SK-N-SH treated with all-trans-retinoic acid at 6 μM for 48 hours (cell line): ENCODE measurements around the gene PTPRG.

Experiments used
- ATAC-seq: fragments of 200-7000 bp; cut with Tn5 transposase; 3 replicates; pipeline ENCODE4 v1.9.1; 2020; ENCODE audit warnings: mild to moderate bottlenecking, moderate library complexity
- ARNTL ChIP-seq: fragments of 450-650 bp; formaldehyde crosslinking; IDR thresholded peaks from 2 replicates; pipeline ENCODE4 v1.5.0; 2020; ENCODE audit warnings: low read depth, mild to moderate bottlenecking, moderate library complexity, borderline replicate concordance
- BACH2 ChIP-seq: fragments of 250-450 bp; sonication (Bioruptor Pico); IDR thresholded peaks from 2 replicates; pipeline ENCODE4 v1.9.0; 2021; ENCODE audit warnings: mild to moderate bottlenecking, borderline replicate concordance
- CSDC2 ChIP-seq: fragments of 250-450 bp; sonication (Bioruptor Pico); IDR thresholded peaks from 2 replicates; pipeline ENCODE4 v1.5.0; 2020; ENCODE audit warnings: mild to moderate bottlenecking, moderate library complexity
- ESRRG ChIP-seq: fragments of 250-450 bp; sonication (Bioruptor Pico); IDR thresholded peaks from 2 replicates; pipeline ENCODE4 v1.6.1; 2021; ENCODE audit warnings: mild to moderate bottlenecking
- GLIS3 ChIP-seq: fragments of 250-450 bp; sonication (Bioruptor Pico); IDR thresholded peaks from 2 replicates; pipeline ENCODE4 v1.5.0; 2020; ENCODE audit warnings: mild to moderate bottlenecking, moderate library complexity
- ISL1 ChIP-seq: fragments of 250-450 bp; sonication (Bioruptor Pico); IDR thresholded peaks from 2 replicates; pipeline ENCODE4 v2.1.2; 2022; ENCODE audit warnings: mild to moderate bottlenecking, moderate library complexity
- OSR1 ChIP-seq: fragments of 250-450 bp; sonication (Bioruptor Pico); IDR thresholded peaks from 2 replicates; pipeline ENCODE4 v1.8.0; 2022; ENCODE audit warnings: moderate library complexity, mild to moderate bottlenecking, inconsistent platforms
- PPARA ChIP-seq: fragments of 250-450 bp; sonication (Bioruptor Pico); IDR thresholded peaks from 2 replicates; pipeline ENCODE4 v1.5.0; 2020; ENCODE audit warnings: mild to moderate bottlenecking, borderline replicate concordance
- RARB ChIP-seq: fragments of 250-450 bp; sonication (Bioruptor Pico); IDR thresholded peaks from 2 replicates; pipeline ENCODE4 v1.8.0; 2021; ENCODE audit warnings: mild to moderate bottlenecking, moderate library complexity
- SNAI2 ChIP-seq: fragments of 250-450 bp; sonication (Bioruptor Pico); IDR thresholded peaks from 2 replicates; pipeline ENCODE4 v1.5.0; 2020; ENCODE audit warnings: mild to moderate bottlenecking, moderate library complexity
- TCF4 ChIP-seq: fragments of 250-450 bp; sonication (Bioruptor Pico); IDR thresholded peaks from 2 replicates; pipeline ENCODE4 v1.8.0; 2021; ENCODE audit warnings: mild to moderate bottlenecking, moderate library complexity, borderline replicate concordance
- TOX ChIP-seq: fragments of 250-450 bp; sonication (Bioruptor Pico); IDR thresholded peaks from 2 replicates; pipeline ENCODE4 v1.8.0; 2021; ENCODE audit warnings: mild to moderate bottlenecking, moderate library complexity, borderline replicate concordance
- ZC3H10 ChIP-seq: fragments of 250-450 bp; sonication (Bioruptor Pico); IDR thresholded peaks from 2 replicates; pipeline ENCODE4 v1.5.1; 2021; ENCODE audit warnings: mild to moderate bottlenecking, moderate library complexity
- ZFP3 ChIP-seq: fragments of 250-450 bp; sonication (Bioruptor Pico); IDR thresholded peaks from 2 replicates; pipeline ENCODE4 v1.5.0; 2020; ENCODE audit warnings: mild to moderate bottlenecking, moderate library complexity
- ZNF565 ChIP-seq: fragments of 450-650 bp; formaldehyde crosslinking; conservative IDR thresholded peaks from 2 replicates; pipeline ENCODE4 v1.5.0; 2020; ENCODE audit warnings: low read depth, mild to moderate bottlenecking, moderate library complexity
- ZNF70 ChIP-seq: fragments of 450-650 bp; formaldehyde crosslinking; IDR thresholded peaks from 2 replicates; pipeline ENCODE4 v1.5.0; 2020; ENCODE audit warnings: mild to moderate bottlenecking, moderate library complexity
- ZNF8 ChIP-seq: fragments of 450-650 bp; formaldehyde crosslinking; IDR thresholded peaks from 2 replicates; pipeline ENCODE4 v1.5.0; 2020; ENCODE audit warnings: mild to moderate bottlenecking, moderate library complexity
- TF ChIP-seq, protein P1 (sequence below): fragments of 250-450 bp; sonication (Bioruptor Pico); IDR thresholded peaks from 2 replicates; pipeline ENCODE4 v1.8.0; 2020; ENCODE audit warnings: mild to moderate bottlenecking, moderate library complexity, borderline replicate concordance
- TF ChIP-seq, protein P2 (sequence below): fragments of 250-450 bp; sonication (Bioruptor Pico); IDR thresholded peaks from 2 replicates; pipeline ENCODE4 v1.5.0; 2020; ENCODE audit warnings: mild to moderate bottlenecking, moderate library complexity
- TF ChIP-seq, protein P3 (sequence below): fragments of 250-450 bp; sonication (Bioruptor Pico); IDR thresholded peaks from 2 replicates; pipeline ENCODE4 v1.5.1; 2021; ENCODE audit warnings: mild to moderate bottlenecking, moderate library complexity
- TF ChIP-seq, protein P4 (sequence below): fragments of 250-450 bp; sonication (Bioruptor Pico); IDR thresholded peaks from 2 replicates; pipeline ENCODE4 v1.5.1; 2020; ENCODE audit warnings: low read depth, mild to moderate bottlenecking, moderate library complexity
- TF ChIP-seq, protein P5 (sequence below): fragments of 250-450 bp; sonication (Bioruptor Pico); IDR thresholded peaks from 2 replicates; pipeline ENCODE4 v1.8.0; 2021; ENCODE audit warnings: low read depth, mild to moderate bottlenecking, moderate library complexity, borderline replicate concordance

The PTPRG gene

DNA sequence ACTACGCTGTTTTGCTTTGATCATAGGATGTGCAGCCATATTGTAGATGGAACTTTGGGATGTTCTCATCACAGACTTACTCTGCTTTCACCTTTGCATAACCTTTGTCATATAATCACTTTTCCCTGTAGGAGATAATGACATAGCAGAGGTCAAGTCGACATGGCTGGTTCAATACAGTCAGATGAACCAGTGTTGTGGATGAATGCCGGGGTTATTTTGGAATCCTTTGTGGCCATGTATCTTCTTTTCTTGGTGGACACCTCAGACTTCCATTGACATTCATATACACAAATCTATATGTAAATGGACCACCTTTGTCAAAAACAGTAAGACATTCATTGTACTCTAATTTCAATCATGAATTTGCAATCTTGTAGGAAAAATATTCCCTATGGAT, 180.2 kb downstream of the PTPRG start:
- TF ChIP-seq, protein P1, sequence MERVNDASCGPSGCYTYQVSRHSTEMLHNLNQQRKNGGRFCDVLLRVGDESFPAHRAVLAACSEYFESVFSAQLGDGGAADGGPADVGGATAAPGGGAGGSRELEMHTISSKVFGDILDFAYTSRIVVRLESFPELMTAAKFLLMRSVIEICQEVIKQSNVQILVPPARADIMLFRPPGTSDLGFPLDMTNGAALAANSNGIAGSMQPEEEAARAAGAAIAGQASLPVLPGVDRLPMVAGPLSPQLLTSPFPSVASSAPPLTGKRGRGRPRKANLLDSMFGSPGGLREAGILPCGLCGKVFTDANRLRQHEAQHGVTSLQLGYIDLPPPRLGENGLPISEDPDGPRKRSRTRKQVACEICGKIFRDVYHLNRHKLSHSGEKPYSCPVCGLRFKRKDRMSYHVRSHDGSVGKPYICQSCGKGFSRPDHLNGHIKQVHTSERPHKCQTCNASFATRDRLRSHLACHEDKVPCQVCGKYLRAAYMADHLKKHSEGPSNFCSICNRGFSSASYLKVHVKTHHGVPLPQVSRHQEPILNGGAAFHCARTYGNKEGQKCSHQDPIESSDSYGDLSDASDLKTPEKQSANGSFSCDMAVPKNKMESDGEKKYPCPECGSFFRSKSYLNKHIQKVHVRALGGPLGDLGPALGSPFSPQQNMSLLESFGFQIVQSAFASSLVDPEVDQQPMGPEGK (CRISPR knock-in tag), result no peak
- TF ChIP-seq ZNF70 (no peak), GLIS3 (CRISPR knock-in tag) (no peak), ZC3H10 (CRISPR knock-in tag) (no peak), ZNF8 (CRISPR knock-in tag) (no peak), RARB (CRISPR knock-in tag) (no peak), SNAI2 (CRISPR knock-in tag) (no peak), CSDC2 (CRISPR knock-in tag) (no peak), TOX (CRISPR knock-in tag) (no peak), PPARA (CRISPR knock-in tag) (no peak), ARNTL (CRISPR knock-in tag) (no peak)
- TF ChIP-seq, protein P2, sequence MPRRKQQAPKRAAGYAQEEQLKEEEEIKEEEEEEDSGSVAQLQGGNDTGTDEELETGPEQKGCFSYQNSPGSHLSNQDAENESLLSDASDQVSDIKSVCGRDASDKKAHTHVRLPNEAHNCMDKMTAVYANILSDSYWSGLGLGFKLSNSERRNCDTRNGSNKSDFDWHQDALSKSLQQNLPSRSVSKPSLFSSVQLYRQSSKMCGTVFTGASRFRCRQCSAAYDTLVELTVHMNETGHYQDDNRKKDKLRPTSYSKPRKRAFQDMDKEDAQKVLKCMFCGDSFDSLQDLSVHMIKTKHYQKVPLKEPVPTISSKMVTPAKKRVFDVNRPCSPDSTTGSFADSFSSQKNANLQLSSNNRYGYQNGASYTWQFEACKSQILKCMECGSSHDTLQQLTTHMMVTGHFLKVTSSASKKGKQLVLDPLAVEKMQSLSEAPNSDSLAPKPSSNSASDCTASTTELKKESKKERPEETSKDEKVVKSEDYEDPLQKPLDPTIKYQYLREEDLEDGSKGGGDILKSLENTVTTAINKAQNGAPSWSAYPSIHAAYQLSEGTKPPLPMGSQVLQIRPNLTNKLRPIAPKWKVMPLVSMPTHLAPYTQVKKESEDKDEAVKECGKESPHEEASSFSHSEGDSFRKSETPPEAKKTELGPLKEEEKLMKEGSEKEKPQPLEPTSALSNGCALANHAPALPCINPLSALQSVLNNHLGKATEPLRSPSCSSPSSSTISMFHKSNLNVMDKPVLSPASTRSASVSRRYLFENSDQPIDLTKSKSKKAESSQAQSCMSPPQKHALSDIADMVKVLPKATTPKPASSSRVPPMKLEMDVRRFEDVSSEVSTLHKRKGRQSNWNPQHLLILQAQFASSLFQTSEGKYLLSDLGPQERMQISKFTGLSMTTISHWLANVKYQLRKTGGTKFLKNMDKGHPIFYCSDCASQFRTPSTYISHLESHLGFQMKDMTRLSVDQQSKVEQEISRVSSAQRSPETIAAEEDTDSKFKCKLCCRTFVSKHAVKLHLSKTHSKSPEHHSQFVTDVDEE (CRISPR knock-in tag), result no peak
- TF ChIP-seq, protein P3, sequence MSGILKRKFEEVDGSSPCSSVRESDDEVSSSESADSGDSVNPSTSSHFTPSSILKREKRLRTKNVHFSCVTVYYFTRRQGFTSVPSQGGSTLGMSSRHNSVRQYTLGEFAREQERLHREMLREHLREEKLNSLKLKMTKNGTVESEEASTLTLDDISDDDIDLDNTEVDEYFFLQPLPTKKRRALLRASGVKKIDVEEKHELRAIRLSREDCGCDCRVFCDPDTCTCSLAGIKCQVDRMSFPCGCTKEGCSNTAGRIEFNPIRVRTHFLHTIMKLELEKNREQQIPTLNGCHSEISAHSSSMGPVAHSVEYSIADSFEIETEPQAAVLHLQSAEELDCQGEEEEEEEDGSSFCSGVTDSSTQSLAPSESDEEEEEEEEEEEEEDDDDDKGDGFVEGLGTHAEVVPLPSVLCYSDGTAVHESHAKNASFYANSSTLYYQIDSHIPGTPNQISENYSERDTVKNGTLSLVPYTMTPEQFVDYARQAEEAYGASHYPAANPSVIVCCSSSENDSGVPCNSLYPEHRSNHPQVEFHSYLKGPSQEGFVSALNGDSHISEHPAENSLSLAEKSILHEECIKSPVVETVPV (CRISPR knock-in tag), result no peak
- TF ChIP-seq, protein P4, sequence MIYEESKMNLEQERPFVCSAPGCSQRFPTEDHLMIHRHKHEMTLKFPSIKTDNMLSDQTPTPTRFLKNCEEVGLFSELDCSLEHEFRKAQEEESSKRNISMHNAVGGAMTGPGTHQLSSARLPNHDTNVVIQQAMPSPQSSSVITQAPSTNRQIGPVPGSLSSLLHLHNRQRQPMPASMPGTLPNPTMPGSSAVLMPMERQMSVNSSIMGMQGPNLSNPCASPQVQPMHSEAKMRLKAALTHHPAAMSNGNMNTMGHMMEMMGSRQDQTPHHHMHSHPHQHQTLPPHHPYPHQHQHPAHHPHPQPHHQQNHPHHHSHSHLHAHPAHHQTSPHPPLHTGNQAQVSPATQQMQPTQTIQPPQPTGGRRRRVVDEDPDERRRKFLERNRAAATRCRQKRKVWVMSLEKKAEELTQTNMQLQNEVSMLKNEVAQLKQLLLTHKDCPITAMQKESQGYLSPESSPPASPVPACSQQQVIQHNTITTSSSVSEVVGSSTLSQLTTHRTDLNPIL (CRISPR knock-in tag), result no peak
- TF ChIP-seq, all 23 proteins: peak for 0
- ATAC-seq, result no peak

DNA sequence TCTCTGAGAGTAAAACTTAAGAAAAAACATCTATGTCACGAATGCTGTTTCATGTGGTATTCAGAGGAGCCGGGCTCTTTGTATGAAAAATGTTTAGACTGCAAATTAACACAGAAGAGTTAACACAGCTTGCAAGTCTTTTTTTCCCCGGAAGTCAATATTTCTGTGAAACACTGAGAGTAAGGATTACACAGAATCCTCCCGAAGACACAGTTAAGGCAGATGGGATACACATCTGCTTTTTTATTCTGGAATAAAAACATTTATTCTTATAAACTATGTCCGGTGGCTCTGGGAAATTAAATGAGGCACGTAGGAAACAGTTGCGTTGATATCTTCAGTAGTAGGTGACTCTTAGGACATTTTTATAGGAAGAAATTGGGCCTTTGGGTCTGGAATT, 180.6 kb downstream of the PTPRG start:
- TF ChIP-seq ISL1 (no peak), ZC3H10 (CRISPR knock-in tag) (no peak), CSDC2 (CRISPR knock-in tag) (no peak), TOX (CRISPR knock-in tag) (no peak), ZNF565 (CRISPR knock-in tag) (no peak), TCF4 (CRISPR knock-in tag) (no peak), SNAI2 (CRISPR knock-in tag) (no peak), ZNF70 (no peak), BACH2 (CRISPR knock-in tag) (no peak), OSR1 (CRISPR knock-in tag) (no peak), ARNTL (CRISPR knock-in tag) (no peak), ESRRG (CRISPR knock-in tag) (no peak), ZFP3 (no peak), RARB (CRISPR knock-in tag) (no peak), PPARA (CRISPR knock-in tag) (no peak), ZNF8 (CRISPR knock-in tag) (no peak)
- TF ChIP-seq, protein P5, sequence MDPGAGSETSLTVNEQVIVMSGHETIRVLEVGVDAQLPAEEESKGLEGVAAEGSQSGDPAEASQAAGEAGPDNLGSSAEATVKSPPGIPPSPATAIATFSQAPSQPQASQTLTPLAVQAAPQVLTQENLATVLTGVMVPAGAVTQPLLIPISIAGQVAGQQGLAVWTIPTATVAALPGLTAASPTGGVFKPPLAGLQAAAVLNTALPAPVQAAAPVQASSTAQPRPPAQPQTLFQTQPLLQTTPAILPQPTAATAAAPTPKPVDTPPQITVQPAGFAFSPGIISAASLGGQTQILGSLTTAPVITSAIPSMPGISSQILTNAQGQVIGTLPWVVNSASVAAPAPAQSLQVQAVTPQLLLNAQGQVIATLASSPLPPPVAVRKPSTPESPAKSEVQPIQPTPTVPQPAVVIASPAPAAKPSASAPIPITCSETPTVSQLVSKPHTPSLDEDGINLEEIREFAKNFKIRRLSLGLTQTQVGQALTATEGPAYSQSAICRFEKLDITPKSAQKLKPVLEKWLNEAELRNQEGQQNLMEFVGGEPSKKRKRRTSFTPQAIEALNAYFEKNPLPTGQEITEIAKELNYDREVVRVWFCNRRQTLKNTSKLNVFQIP (CRISPR knock-in tag), result no peak
- TF ChIP-seq, protein P4 (CRISPR knock-in tag), result no peak
- TF ChIP-seq, protein P3 (CRISPR knock-in tag), result no peak
- TF ChIP-seq, protein P1 (CRISPR knock-in tag), result no peak
- ATAC-seq, result no peak
